Activated CD8-positive, alpha-beta memory T cell treated with anti-CD3 and anti-CD28 coated beads, Interleukin-2, amount 50 U/mL, for 48 hours (primary cell): ENCODE results near the gene SH2D4B.

Experiments used
- DNase-seq: peaks from one replicate; pipeline ENCODE4 v3.0.0-alpha.2; 2020

The SH2D4B gene

GRCh38 chr10:80648106-80648505 is 110.4 kb downstream of the SH2D4B start:
- DNase-seq, result no peak

DNA sequence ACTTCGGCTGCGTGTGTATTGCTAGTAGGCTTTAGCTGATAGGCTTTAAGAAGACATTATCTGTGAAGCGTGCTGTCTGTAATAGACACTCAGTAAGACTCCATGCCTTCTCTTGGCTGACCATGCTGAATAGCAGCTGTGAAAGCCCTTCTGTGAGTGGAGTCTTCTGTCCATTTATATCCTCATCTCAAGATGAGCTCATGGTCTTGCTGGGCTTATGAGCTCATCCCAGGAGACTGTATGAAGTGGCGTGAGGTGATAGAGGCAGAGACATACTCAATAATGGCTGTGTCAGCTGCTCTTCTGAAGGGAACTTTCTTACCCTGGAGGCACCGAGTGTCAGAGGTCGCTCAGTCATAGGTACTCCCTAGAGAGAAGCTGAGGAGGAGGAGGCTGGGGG is 111.5 kb downstream of the SH2D4B start:
- DNase-seq, result no peak

- DNase-seq, result no peak
Observed at GRCh38 chr10:80655898-80656297, 118.2 kb downstream of the SH2D4B start.

- no peak for DNase-seq
Observed at GRCh38 chr10:80658068-80658467, 120.4 kb downstream of the SH2D4B start.

GRCh38 chr10:80659289-80659688 is 121.6 kb downstream of the SH2D4B start:
- no peak for DNase-seq

DNA sequence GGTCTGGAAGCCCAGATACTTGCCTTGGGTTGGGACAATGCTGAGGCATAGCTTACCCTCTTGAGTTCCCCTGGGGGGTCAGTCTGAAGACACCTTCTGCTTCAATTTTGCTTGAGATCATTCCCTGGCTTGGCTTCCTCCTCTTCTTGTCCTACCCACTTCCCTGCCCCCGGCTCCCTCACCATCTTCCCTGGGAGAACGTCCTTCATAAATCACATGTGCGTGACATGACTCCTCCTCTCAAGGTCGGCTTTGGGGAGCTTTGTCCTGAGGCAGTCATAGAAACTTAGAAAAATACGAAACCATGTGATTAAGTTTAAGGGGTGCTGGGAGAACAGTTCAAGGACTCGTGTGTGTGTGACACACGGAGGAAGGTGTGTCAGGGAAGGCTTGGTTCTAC is 122.6 kb downstream of the SH2D4B start:
- DNase-seq, result no peak

DNA sequence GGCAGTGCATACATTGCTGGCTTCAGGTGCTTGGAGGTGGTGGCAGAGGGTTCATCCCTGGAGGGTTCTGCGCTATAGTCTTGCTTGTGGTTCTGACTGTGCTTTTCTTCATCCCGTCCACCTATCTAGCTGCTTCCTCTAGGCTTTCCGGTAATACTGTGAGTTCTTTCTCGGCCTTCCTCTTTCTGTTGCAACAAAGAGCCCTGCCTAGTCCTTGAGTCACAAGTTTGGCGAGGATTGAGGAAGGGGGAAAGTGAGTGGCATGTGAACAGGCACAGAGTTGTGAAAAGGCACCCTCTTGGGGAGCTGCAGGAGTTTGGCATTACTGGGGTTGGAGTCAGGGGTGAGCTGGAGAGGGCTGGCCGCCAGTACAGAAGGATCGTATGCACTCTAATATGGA is 123.0 kb downstream of the SH2D4B start:
- no peak for DNase-seq

DNA sequence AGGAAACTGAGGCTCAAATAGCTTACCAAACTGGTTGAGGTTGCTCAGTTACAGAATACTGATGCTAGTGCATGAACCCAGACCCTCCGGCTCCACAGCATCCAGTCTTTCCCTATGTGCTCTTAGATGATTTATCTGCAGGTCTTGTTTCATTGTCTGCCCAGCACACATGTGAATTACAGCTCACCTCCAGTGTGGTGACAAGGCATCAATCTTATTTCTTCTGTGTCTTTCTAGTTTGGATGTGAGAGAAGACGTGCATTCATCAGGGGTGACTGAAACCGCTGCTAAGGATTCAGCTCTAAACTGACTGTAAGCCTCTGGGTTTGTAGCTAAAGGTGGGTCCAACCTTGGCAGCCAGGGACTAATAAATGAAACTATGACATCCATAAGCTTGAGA is 123.8 kb downstream of the SH2D4B start:
- DNase-seq, result no peak

GRCh38 chr10:80662429-80663261 is 124.9 kb downstream of the SH2D4B start:
- DNase-seq, result peak; percentile 92

GRCh38 chr10:80664071-80664680 is 126.5 kb downstream of the SH2D4B start:
- peak; percentile 86 for DNase-seq

- DNase-seq, result no peak
Observed at GRCh38 chr10:80669485-80669884, 131.8 kb downstream of the SH2D4B start.

- DNase-seq, result no peak
Observed at GRCh38 chr10:80670774-80671173, 133.1 kb downstream of the SH2D4B start.

DNA sequence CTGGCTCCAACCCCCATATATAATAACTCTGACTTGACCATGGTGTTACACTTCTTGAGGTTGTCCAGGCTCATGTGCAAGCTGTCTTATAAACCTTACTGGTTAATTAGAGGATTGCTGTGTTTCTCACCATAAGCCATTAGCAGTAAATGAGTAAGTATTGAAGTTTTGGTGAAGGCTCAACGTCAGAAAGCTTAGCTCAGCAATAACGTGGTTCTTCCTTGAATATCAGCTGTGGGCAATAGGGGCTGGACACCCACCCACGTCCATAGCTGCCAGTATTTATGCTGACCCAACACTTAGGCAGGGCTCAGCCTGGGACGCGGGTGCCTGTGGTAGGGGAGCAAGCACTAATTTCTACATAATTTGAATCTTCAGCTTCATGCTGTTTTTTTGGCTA is 134.1 kb downstream of the SH2D4B start:
- DNase-seq, result no peak

GRCh38 chr10:80672613-80673012 is 134.9 kb downstream of the SH2D4B start:
- DNase-seq, result no peak

DNA sequence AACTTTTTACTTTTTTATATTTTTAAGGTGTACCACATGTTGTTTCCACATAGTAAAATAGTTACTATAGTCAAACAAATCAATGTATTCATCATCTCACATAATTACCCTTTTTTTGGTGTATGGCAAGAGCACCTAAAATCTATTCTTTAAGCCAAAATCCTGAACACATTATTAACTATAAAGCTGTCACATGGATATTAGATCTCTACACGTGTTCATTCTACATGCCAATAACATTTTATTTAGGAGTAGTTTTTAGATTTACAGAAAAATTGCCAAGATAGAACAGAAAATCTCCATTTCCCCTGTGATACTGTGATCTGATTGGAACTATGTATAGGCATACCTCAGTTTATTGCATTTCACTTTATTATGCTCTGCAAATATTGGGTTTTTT is 137.1 kb downstream of the SH2D4B start:
- no peak for DNase-seq

GRCh38 chr10:80681142-80681541 is 143.4 kb downstream of the SH2D4B start:
- DNase-seq, result no peak

- no peak for DNase-seq
Observed at GRCh38 chr10:80684259-80684658, 146.6 kb downstream of the SH2D4B start.

DNA sequence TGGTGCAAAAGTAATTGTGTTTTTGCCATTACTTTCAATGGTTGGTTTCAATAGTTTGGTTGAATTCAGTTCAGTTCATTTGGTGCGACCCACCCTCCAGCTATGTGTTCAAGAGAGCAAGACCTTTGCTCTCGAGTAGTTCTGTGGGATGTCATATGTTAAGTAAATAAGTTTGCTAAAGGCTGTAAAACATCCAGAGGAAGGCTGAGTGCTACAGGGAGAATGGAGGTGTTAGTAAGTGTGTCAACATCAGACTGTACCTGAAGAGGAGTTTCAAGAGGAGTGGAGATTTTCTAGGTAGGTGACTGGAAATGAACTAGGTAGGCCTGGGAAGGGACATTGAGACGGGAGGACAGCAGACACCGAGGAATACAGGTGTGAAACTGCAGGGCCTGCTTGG is 147.7 kb downstream of the SH2D4B start:
- no peak for DNase-seq

DNA sequence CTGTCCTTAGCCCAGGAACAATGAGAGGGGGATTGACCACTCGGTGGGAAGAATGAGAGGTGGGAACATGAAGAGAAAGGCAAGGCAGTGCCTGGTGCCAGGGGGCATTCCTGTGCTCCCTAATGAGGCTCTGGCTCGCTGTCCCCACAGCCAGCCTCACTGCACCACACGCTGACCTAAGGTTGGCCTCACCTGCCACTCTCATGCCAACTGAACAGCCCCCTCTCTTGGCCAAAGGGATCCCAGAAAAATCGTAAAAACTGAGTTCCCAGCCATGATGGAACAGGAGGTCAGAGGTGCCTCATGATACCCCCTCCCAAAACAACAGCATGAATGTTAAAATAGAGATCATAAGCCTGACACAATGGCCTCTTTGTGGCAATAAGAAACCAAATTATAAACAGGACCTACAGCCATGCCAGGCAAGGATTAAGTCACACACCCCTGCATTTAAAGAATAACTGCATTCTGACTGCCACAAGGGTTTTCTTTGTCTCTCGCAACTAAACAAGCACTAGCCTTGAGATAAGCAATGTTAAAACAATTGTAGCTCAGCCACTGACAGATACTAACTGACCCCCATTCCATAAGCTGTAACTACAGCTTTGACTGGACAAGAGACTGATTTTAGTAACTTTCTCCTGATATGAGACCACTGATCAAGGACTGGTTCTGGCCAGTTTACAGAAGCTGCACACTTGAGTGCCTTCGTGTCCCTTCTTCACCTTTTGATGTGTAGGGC is 149.2 kb downstream of the SH2D4B start:
- no peak for DNase-seq

GRCh38 chr10:80687476-80687789 is 149.7 kb downstream of the SH2D4B start:
- DNase-seq, result no peak

- DNase-seq, result no peak
Observed at GRCh38 chr10:80690434-80690833, 152.7 kb downstream of the SH2D4B start.

- no peak for DNase-seq
Observed at GRCh38 chr10:80691441-80691840, 153.7 kb downstream of the SH2D4B start.

DNA sequence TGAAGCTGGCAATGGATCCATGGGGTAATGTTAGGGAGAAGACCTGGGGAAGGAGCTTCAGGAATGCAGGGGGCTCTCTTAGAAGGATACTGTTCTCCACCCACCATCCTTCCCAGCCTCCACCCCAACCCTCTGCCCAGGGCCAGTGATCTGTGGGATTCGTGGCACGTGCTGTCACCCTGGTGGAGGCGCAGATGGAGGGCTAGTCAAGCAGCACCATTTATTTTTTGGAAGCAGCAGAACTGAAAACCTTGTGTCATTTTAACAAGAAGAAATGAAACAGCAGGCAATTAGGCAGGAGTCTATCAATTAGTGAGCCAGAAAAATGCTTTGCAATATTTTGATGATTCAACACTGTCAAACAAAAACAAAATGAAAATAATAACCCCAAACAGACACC is 155.9 kb downstream of the SH2D4B start:
- DNase-seq, result no peak

- no peak for DNase-seq
Observed at GRCh38 chr10:80694930-80695329, 157.2 kb downstream of the SH2D4B start.
